NB4 (cell line): ENCODE results near the gene CCDC152.
"Not testable (repeated sequence)": the region's sequence is repeated elsewhere in the genome, so short reads cannot be mapped to it uniquely, and the experiment has no call there.

Source experiments
- DNase-seq: peaks from one replicate; pipeline ENCODE4 v3.0.0; 2010; ENCODE audit warnings: low read depth
- H3K4me3 ChIP-seq: one replicate; pipeline ENCODE4 v1.5.1; 2011; ENCODE audit warnings: mild to moderate bottlenecking, low read depth, low read length, moderate library complexity
- CTCF ChIP-seq: IDR thresholded peaks from one replicate; pipeline ENCODE4 v1.5.1; 2012; ENCODE audit warnings: low read depth, low read length
- MAX ChIP-seq: IDR thresholded peaks from 2 replicates; pipeline ENCODE4 v1.6.1; 2011; ENCODE audit warnings: low read depth, low read length
- MYC ChIP-seq: IDR thresholded peaks from 2 replicates; pipeline ENCODE4 v1.6.1; 2011; ENCODE audit warnings: low read depth, low read length
- POLR2A ChIP-seq: IDR thresholded peaks from 2 replicates; pipeline ENCODE4 v1.6.1; 2011; ENCODE audit warnings: mild to moderate bottlenecking; ENCODE audit not compliant: insufficient read length; ENCODE audit errors: extremely low read depth

The CCDC152 gene

GRCh38 chr5:42756606-42757601 is at the start of gene CCDC152:
TSS of gene CCDC152 (plus strand) at chr5:42756818. CDS start at chr5:42759122, 2,304 bp downstream.
- no peak within 1 kb of the TSS for H3K4me3 ChIP-seq
- TF ChIP-seq POLR2A (no peak), MAX (no peak), MYC (no peak), CTCF (no peak)
- DNase-seq = no peak

DNA sequence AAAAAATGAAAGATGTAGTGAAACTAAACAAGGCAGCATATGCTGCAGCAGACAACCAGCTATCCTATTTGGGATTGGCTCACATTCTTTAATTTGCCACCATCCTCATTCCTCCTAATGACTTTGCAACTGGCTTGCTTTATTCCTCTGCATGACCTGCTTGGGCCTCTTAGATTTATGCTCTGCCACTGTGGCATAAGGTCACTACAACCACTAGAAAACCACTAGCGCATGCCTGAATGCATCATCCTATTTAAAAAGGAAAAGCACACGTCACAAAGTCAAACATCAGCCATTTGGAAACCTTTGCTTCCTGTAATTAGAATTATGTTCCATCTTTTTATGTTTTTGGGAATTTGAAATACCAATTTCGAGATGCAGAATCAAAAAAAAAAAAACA is 40.8 kb upstream of the CCDC152 start:
- no peak for DNase-seq
- TF ChIP-seq CTCF (no peak), POLR2A (no peak), MAX (no peak), MYC (no peak)
- H3K4me3 ChIP-seq = no peak overlapping the region

DNA sequence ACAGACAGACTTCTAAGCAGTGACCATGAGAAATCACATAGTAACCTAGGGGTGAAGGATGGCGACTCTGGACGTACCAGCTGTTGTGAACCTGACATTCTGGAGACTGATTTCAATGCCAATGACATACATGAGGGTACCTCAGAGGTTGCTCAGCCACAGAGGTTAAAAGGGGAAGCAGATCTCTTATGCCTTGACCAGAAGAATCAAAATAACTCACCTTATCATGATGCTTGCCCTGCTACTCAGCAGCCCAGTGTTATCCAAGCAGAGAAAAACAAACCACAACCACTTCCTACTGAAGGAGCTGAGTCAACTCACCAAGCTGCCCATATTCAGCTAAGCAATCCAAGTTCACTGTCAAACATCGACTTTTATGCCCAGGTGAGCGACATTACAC is 38.0 kb upstream of the CCDC152 start:
- peak; percentile 14 for DNase-seq
- TF ChIP-seq MAX = no peak
- TF ChIP-seq CTCF = no peak

GRCh38 chr5:42719034-42719433 is 37.6 kb upstream of the CCDC152 start:
- no peak overlapping the region for H3K4me3 ChIP-seq
- no peak for DNase-seq
- TF ChIP-seq CTCF (no peak), MAX (no peak), POLR2A (no peak), MYC (no peak)

More for the DNA sequence above, 38.0 kb upstream of the CCDC152 start:
- no peak overlapping the region for H3K4me3 ChIP-seq

DNA sequence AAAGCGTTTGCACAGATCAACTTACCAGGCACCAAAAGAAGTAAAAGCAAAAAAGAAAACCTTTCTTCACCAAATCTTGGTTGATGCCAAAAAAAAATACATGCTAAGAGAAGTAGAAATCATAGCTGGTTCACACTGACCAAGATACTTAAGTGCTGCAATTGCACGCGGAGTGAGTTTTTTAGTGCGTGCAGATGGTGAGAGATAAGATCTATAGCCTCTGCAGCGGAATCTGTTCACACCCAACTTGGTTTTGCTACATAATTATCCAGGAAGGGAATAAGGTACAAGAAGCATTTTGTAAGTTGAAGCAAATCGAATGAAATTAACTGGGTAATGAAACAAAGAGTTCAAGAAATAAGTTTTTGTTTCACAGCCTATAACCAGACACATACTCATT is 36.4 kb upstream of the CCDC152 start:
- TF ChIP-seq MAX = no peak
- H3K4me3 ChIP-seq = no peak overlapping the region
- peak; percentile 33 for DNase-seq

GRCh38 chr5:42721484-42721883 is 35.1 kb upstream of the CCDC152 start:
- DNase-seq = no peak
- H3K4me3 ChIP-seq = no peak overlapping the region
- no peak for TF ChIP-seq CTCF
- TF ChIP-seq MYC = no peak
- TF ChIP-seq MAX = no peak
- no peak for TF ChIP-seq POLR2A

DNA sequence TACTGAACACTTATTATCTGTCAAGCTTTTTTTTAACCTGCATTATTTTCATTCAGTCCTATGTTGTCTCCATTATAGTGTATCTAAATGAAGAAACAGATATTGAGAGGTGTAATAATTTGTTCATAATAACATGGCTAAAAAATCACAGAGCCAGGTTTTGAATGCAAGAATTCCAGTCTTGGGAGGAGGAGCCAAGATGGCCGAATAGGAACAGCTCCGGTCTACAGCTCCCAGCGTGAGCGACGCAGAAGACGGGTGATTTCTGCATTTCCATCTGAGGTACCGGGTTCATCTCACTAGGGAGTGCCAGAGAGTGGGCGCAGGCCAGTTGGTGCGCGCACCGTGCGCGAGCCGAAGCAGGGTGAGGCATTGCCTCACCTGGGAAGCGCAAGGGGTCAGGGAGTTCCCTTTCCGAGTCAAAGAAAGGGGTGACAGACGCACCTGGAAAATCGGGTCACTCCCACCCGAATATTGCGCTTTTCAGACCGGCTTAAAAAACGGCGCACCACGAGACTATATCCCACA is 22.0 kb upstream of the CCDC152 start:
- not testable (repeated sequence) for H3K4me3 ChIP-seq, DNase-seq
